HepG2 (cell line): Measurements from ENCODE around the gene MAPK8IP3. TPM values are rescaled to one million over a fixed set of nuclear protein-coding genes. Genes with fewer than 3 reads are reported as not detected.

ENCODE experiments used
- BRD4 ChIP-seq: sonication (generic); formaldehyde crosslinking; IDR thresholded peaks from 2 replicates; pipeline ENCODE4 v1.4.0; 2020; ENCODE audit warnings: missing genetic modification reagents
- CCDC6 ChIP-seq: sonication (generic); formaldehyde crosslinking; IDR thresholded peaks from 2 replicates; pipeline ENCODE4 v1.8.1; 2022; ENCODE audit warnings: mild to moderate bottlenecking, missing genetic modification reagents, moderate library complexity
- EEA1 ChIP-seq: sonication (generic); formaldehyde crosslinking; IDR thresholded peaks from 2 replicates; pipeline ENCODE4 v1.5.1; 2020; ENCODE audit warnings: mild to moderate bottlenecking, missing genetic modification reagents, borderline replicate concordance
- ESRRA ChIP-seq: sonication (generic); formaldehyde crosslinking; IDR thresholded peaks from 2 replicates; pipeline ENCODE4 v1.5.1; 2020; ENCODE audit warnings: mild to moderate bottlenecking, low read depth, missing genetic modification reagents
- HNRNPL ChIP-seq: fragments of 200-400 bp; formaldehyde crosslinking; IDR thresholded peaks from 2 replicates; pipeline ENCODE4 v1.6.1; 2017; ENCODE audit warnings: mild to moderate bottlenecking, low read depth, low read length
- IRX3 ChIP-seq: sonication (generic); formaldehyde crosslinking; IDR thresholded peaks from 2 replicates; pipeline ENCODE4 v1.8.1; 2023; ENCODE audit warnings: mild to moderate bottlenecking, low read depth, missing genetic modification reagents, borderline replicate concordance
- MEIS2 ChIP-seq: sonication (generic); formaldehyde crosslinking; IDR thresholded peaks from 2 replicates; pipeline ENCODE4 v1.9.0; 2021; ENCODE audit warnings: mild to moderate bottlenecking, missing genetic modification reagents
- MLLT10 ChIP-seq: sonication (generic); formaldehyde crosslinking; IDR thresholded peaks from 2 replicates; pipeline ENCODE4 v1.4.0; 2020; ENCODE audit warnings: missing genetic modification reagents
- NR2F6 ChIP-seq, 2 experiments: IDR thresholded peaks; 2 replicates each; pipeline ENCODE4 v1.6.1; 2016; ENCODE audit warnings: antibody characterized with exemption in 1 of 2, mild to moderate bottlenecking in 1 of 2
- PHF21A ChIP-seq: sonication (generic); formaldehyde crosslinking; IDR thresholded peaks from 2 replicates; pipeline ENCODE4 v1.5.0; 2020; ENCODE audit warnings: mild to moderate bottlenecking, missing genetic modification reagents
- ZBTB1 ChIP-seq: sonication (generic); formaldehyde crosslinking; IDR thresholded peaks from 2 replicates; pipeline ENCODE4 v1.4.0; 2020; ENCODE audit warnings: missing genetic modification reagents, borderline replicate concordance
- ZNF3 ChIP-seq: IDR thresholded peaks from 2 replicates; pipeline ENCODE4 v1.7.0; 2017; ENCODE audit warnings: inconsistent platforms
- ZNF558 ChIP-seq: sonication (generic); formaldehyde crosslinking; IDR thresholded peaks from 2 replicates; pipeline ENCODE4 v1.9.0; 2022; ENCODE audit warnings: mild to moderate bottlenecking, missing genetic modification reagents, borderline replicate concordance
- ZNF773 ChIP-seq: sonication (generic); formaldehyde crosslinking; IDR thresholded peaks from 2 replicates; pipeline ENCODE4 v1.4.0; 2020; ENCODE audit warnings: missing genetic modification reagents, borderline replicate concordance
- polyA plus RNA-seq, 8 experiments: library from polyadenylated mRNA; depleted of rRNA in 3 of 8; stranded (reverse) in 7 of 8; unstranded in 1 of 8; fragments of >200 nt; fragmentation: Illumina TruSeq in 4 of 8; extraction: Trizol in 4 of 8; gene quantifications; 2 replicates each; pipeline versions ENCODE4 v1.2.1 to v1.2.3, GENCODE V29; 2011 to 2016; ENCODE audit warnings: low read depth in 4 of 8, missing spikeins in 1 of 8, mixed read lengths in 1 of 8; ENCODE audit not compliant: insufficient read depth in 1 of 8
- total RNA-seq, 5 experiments: library from RNA; depleted of rRNA; stranded (reverse); fragments of >200 nt; fragmentation: Illumina TruSeq; extraction: Trizol; gene quantifications; 2 replicates each; pipeline ENCODE4 v1.2.3, GENCODE V29; 2016; ENCODE audit warnings: low read depth in 1 of 5
- TF ChIP-seq, protein P1 (sequence below): conservative IDR thresholded peaks from 2 replicates; pipeline ENCODE4 v1.6.1; 2018; ENCODE audit warnings: missing genetic modification reagents
- TF ChIP-seq, protein P2 (sequence below): sonication (generic); formaldehyde crosslinking; IDR thresholded peaks from 2 replicates; pipeline ENCODE4 v1.4.0; 2020; ENCODE audit warnings: missing genetic modification reagents
- TF ChIP-seq, protein P3 (sequence below): IDR thresholded peaks from 2 replicates; pipeline ENCODE4 v1.6.1; 2012; ENCODE audit warnings: low read length, improper control_type of control experiment
- TF ChIP-seq, protein P4 (sequence below): sonication (generic); formaldehyde crosslinking; IDR thresholded peaks from 2 replicates; pipeline ENCODE4 v1.4.0; 2020; ENCODE audit warnings: missing genetic modification reagents
- TF ChIP-seq, protein P5 (sequence below): sonication (generic); formaldehyde crosslinking; conservative IDR thresholded peaks from 2 replicates; pipeline ENCODE4 v1.8.1; 2023; ENCODE audit warnings: missing genetic modification reagents

MAPK8IP3 gene
- total and polyA plus RNA-seq, 2 of the 13 experiments (the other 11 are each of a cell fraction or from before 2014, with no cell fraction given) = 25.1 to 41.7 TPM

DNA sequence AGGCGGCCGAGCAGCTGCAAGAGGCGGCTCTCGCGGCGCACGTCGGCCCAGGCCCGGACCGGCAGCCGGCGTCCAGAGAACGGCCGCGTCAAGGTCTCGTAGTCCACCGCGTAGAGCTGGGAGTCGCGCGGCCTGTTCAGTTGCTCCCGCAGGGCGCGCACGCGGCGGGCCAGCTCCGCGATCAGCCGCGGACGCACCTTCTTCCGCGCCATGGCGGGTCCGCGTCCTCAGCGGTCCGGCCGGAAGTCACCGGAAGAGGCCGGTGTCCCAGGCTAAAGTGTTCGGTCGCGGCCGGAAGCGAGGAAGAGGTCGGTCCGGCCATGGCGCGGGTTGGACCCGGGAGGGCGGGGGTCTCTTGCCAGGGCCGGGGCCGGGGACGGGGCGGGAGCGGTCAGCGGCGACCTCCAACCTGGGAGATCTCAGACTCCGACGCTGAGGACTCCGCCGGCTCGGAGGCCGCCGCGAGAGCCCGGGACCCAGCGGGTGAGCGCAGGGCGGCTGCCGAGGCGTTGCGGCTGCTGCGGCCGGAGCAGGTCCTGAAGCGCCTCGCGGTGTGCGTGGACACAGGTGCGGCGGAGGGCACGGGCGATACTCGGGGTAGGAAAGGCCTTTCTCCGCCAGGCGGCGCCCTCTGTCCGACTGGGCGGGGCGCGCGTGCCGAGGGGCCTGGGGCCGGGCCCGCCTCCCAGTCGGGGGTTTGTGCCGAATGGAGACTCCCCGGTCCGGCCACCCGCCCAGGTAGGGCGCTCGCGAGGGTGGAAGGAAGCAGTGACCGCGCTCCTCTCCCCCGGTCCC is 67.1 kb downstream of the MAPK8IP3 start, which contains the start of gene MRPS34 (continued):
- peak; percentile 88; the same call in 1 of the 2 replicates for TF ChIP-seq ZNF773 (CRISPR knock-in tag)
- TF ChIP-seq ZBTB1 = no peak
- TF ChIP-seq, protein P1, sequence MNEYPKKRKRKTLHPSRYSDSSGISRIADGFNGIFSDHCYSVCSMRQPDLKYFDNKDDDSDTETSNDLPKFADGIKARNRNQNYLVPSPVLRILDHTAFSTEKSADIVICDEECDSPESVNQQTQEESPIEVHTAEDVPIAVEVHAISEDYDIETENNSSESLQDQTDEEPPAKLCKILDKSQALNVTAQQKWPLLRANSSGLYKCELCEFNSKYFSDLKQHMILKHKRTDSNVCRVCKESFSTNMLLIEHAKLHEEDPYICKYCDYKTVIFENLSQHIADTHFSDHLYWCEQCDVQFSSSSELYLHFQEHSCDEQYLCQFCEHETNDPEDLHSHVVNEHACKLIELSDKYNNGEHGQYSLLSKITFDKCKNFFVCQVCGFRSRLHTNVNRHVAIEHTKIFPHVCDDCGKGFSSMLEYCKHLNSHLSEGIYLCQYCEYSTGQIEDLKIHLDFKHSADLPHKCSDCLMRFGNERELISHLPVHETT (CRISPR knock-in tag) = peak; percentile 87; the same call in 1 of the 2 replicates
- TF ChIP-seq, protein P2, sequence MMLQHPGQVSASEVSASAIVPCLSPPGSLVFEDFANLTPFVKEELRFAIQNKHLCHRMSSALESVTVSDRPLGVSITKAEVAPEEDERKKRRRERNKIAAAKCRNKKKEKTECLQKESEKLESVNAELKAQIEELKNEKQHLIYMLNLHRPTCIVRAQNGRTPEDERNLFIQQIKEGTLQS (CRISPR knock-in tag) = no peak
- TF ChIP-seq PHF21A (CRISPR knock-in tag) = peak; percentile 62
- TF ChIP-seq, protein P3, sequence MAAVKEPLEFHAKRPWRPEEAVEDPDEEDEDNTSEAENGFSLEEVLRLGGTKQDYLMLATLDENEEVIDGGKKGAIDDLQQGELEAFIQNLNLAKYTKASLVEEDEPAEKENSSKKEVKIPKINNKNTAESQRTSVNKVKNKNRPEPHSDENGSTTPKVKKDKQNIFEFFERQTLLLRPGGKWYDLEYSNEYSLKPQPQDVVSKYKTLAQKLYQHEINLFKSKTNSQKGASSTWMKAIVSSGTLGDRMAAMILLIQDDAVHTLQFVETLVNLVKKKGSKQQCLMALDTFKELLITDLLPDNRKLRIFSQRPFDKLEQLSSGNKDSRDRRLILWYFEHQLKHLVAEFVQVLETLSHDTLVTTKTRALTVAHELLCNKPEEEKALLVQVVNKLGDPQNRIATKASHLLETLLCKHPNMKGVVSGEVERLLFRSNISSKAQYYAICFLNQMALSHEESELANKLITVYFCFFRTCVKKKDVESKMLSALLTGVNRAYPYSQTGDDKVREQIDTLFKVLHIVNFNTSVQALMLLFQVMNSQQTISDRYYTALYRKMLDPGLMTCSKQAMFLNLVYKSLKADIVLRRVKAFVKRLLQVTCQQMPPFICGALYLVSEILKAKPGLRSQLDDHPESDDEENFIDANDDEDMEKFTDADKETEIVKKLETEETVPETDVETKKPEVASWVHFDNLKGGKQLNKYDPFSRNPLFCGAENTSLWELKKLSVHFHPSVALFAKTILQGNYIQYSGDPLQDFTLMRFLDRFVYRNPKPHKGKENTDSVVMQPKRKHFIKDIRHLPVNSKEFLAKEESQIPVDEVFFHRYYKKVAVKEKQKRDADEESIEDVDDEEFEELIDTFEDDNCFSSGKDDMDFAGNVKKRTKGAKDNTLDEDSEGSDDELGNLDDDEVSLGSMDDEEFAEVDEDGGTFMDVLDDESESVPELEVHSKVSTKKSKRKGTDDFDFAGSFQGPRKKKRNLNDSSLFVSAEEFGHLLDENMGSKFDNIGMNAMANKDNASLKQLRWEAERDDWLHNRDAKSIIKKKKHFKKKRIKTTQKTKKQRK = no peak
- peak; percentile 92; the same call in 1 of the 2 replicates for TF ChIP-seq ZNF558
- TF ChIP-seq CCDC6 (CRISPR knock-in tag) = peak; percentile 87
- TF ChIP-seq BRD4 (CRISPR knock-in tag) = peak; percentile 97
- TF ChIP-seq NR2F6 (IDR thresholded peaks at IDR 0.05) = no peak
- peak; percentile 44; the same call in 1 of the 2 replicates for TF ChIP-seq NR2F6 (CRISPR knock-in tag; IDR thresholded peaks at IDR 0.05)
- TF ChIP-seq HNRNPL = 0 out of 2 replicates have a peak, but pooled peaks have one; percentile 10
- peak; percentile 23; the same call in 1 of the 2 replicates for TF ChIP-seq MEIS2 (CRISPR knock-in tag)
- TF ChIP-seq, protein P4, sequence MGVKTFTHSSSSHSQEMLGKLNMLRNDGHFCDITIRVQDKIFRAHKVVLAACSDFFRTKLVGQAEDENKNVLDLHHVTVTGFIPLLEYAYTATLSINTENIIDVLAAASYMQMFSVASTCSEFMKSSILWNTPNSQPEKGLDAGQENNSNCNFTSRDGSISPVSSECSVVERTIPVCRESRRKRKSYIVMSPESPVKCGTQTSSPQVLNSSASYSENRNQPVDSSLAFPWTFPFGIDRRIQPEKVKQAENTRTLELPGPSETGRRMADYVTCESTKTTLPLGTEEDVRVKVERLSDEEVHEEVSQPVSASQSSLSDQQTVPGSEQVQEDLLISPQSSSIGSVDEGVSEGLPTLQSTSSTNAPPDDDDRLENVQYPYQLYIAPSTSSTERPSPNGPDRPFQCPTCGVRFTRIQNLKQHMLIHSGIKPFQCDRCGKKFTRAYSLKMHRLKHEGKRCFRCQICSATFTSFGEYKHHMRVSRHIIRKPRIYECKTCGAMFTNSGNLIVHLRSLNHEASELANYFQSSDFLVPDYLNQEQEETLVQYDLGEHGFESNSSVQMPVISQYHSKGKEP = 0 out of 2 replicates have a peak, but pooled peaks have one; percentile 17
- peak; percentile 49; the same call in 1 of the 2 replicates for TF ChIP-seq IRX3
- no peak for TF ChIP-seq EEA1 (CRISPR knock-in tag)
- no peak for TF ChIP-seq MLLT10
- TF ChIP-seq ZNF3 (CRISPR knock-in tag) = no peak
- TF ChIP-seq, protein P5, sequence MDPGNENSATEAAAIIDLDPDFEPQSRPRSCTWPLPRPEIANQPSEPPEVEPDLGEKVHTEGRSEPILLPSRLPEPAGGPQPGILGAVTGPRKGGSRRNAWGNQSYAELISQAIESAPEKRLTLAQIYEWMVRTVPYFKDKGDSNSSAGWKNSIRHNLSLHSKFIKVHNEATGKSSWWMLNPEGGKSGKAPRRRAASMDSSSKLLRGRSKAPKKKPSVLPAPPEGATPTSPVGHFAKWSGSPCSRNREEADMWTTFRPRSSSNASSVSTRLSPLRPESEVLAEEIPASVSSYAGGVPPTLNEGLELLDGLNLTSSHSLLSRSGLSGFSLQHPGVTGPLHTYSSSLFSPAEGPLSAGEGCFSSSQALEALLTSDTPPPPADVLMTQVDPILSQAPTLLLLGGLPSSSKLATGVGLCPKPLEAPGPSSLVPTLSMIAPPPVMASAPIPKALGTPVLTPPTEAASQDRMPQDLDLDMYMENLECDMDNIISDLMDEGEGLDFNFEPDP (CRISPR knock-in tag) = peak; percentile 95; the same call in 1 of the 2 replicates
- peak; percentile 50; the same call in 1 of the 2 replicates for TF ChIP-seq ESRRA
